Right renal cortex interstitium (tissue), 3 donors: Measurements from ENCODE around the gene NPIPB6. TPM values are rescaled to one million over a fixed set of nuclear protein-coding genes. Genes with fewer than 3 reads are reported as not detected.
"Not testable (repeated sequence)": the region's sequence is repeated elsewhere in the genome, so short reads cannot be mapped to it uniquely, and the experiment has no call there.

Experiments
- DNase-seq, 3 donors: peaks; one replicate each; pipeline ENCODE4 v3.0.0-alpha.2; 2013; ENCODE audit warnings: low read depth in 3 of 3, low spot score in 2 of 3
- polyA plus RNA-seq, 3 donors: library from polyadenylated mRNA; unstranded; fragments of 120-200 nt; gene quantifications; one replicate each; pipeline ENCODE4 v1.2.1, GENCODE V29; 2013; ENCODE audit not compliant: insufficient read length in 3 of 3

NPIPB6 gene
- under 1 TPM; 0.44 to 0.99 (median 0.96) TPM for polyA plus RNA-seq

- DNase-seq, result not testable (repeated sequence)
These were observed at the start of gene NPIPB6 for GRCh38 chr16:28363408-28363807. Gene NPIPB6, minus strand, starts transcription at chr16:28363508. Its CDS starts 686 bp downstream, at chr16:28362822.

- not testable (repeated sequence) for DNase-seq
These were observed 40.1 kb upstream of the NPIPB6 start, which contains the start of gene EIF3CL for GRCh38 chr16:28403220-28404072. Gene EIF3CL, minus strand, starts transcription at chr16:28403841. Its CDS starts 223 bp downstream, at chr16:28403618.

- DNase-seq, result not testable (repeated sequence)
These were observed 28.7 kb upstream of the NPIPB6 start for GRCh38 chr16:28392054-28392453.

GRCh38 chr16:28382177-28382867, 19.0 kb upstream of the NPIPB6 start:
- not testable (repeated sequence) for DNase-seq

GRCh38 chr16:28377822-28378221, 14.5 kb upstream of the NPIPB6 start:
- not testable (repeated sequence) for DNase-seq

GRCh38 chr16:28377108-28377625, 13.9 kb upstream of the NPIPB6 start:
- not testable (repeated sequence) for DNase-seq

GRCh38 chr16:28375115-28375514, 11.8 kb upstream of the NPIPB6 start:
- DNase-seq, result not testable (repeated sequence)

GRCh38 chr16:28374281-28374680, 11.0 kb upstream of the NPIPB6 start:
- DNase-seq, result not testable (repeated sequence)

- not testable (repeated sequence) for DNase-seq
These were observed 4.6 kb upstream of the NPIPB6 start for GRCh38 chr16:28367926-28368325.

- not testable (repeated sequence) for DNase-seq
These were observed 1.2 kb upstream of the NPIPB6 start for GRCh38 chr16:28364268-28365173.

GRCh38 chr16:28362600-28362999, 708 bp downstream of the NPIPB6 start:
- DNase-seq, result not testable (repeated sequence)

- DNase-seq, result not testable (repeated sequence)
These were observed 25.1 kb downstream of the NPIPB6 start for GRCh38 chr16:28338230-28338629.

- not testable (repeated sequence) for DNase-seq
These were observed 26.2 kb downstream of the NPIPB6 start for GRCh38 chr16:28336940-28337710.

GRCh38 chr16:28335678-28336077, 27.6 kb downstream of the NPIPB6 start:
- not testable (repeated sequence) for DNase-seq

- DNase-seq, result not testable (repeated sequence)
These were observed 30.7 kb downstream of the NPIPB6 start for GRCh38 chr16:28332632-28333031.

GRCh38 chr16:28330981-28331380, 32.3 kb downstream of the NPIPB6 start:
- DNase-seq, result not testable (repeated sequence)

GRCh38 chr16:28330232-28330631, 33.1 kb downstream of the NPIPB6 start:
- not testable (repeated sequence) for DNase-seq

GRCh38 chr16:28326881-28327610, 36.3 kb downstream of the NPIPB6 start:
- DNase-seq, result no peak

GRCh38 chr16:28324887-28325279, 38.4 kb downstream of the NPIPB6 start:
- DNase-seq, result no peak
